T-helper 1 cell treated with Interleukin-12 subunit alpha and Interleukin-12 subunit beta and Interleukin-4 antibody, amounts not matched to agents 30 ng/mL and 1 ng/mL, for 36 hours (primary cell): ENCODE results near the gene ENKD1. TPM values are rescaled to one million over a fixed set of nuclear protein-coding genes. Genes with fewer than 3 reads are reported as not detected.
"Not testable (repeated sequence)": the region's sequence is repeated elsewhere in the genome, so short reads cannot be mapped to it uniquely, and the experiment has no call there.

ENCODE experiments used
- intact Hi-C: fragments of 100-400 bp; cut with micrococcal nuclease; formaldehyde crosslinking; loops from one replicate; pipeline ENCODE4 v1.15.1; 2024
- total RNA-seq: library from RNA; stranded (reverse); gene quantifications from 2 replicates; pipeline ENCODE4 v1.2.3, GENCODE V29; 2022

ENKD1 gene
- 8.5 and 9.0 TPM in 2 replicates for total RNA-seq

GRCh38 chr16:67666559-67667452, at the start of gene ENKD1, which contains the start of gene C16orf86:
TSS of gene ENKD1 (minus strand) at chr16:67666750. CDS start at chr16:67666442, 308 bp downstream.
TSS of gene C16orf86 (plus strand) at chr16:67666814. CDS start at chr16:67666971, 157 bp downstream.
- intact Hi-C loops: loop anchor here (1.0 to 5.0 kb wide), 5 partner anchors 105 to 485 kb away; partner anchors contain the start of genes CTCF, EDC4, FHOD1 and MATCAP1

- intact Hi-C loops: loop anchor here (5.0 kb wide), 2 partner anchors 371 to 784 kb away; partner anchors contain the start of genes CIAO2B and NFATC3
Observed at GRCh38 chr16:67716097-67716496, 49.5 kb upstream of the ENKD1 start.

GRCh38 chr16:67714522-67714921, 48.0 kb upstream of the ENKD1 start:
- intact Hi-C loops: no loop called here

GRCh38 chr16:67713647-67714273, 47.2 kb upstream of the ENKD1 start:
- intact Hi-C loops: no loop called here

- intact Hi-C loops: no loop called here
Observed at GRCh38 chr16:67710607-67711006, 44.1 kb upstream of the ENKD1 start.

GRCh38 chr16:67709050-67709449, 42.5 kb upstream of the ENKD1 start:
- intact Hi-C loops: no loop called here

- intact Hi-C loops: no loop called here
Observed at GRCh38 chr16:67708368-67708771, 41.8 kb upstream of the ENKD1 start.

- intact Hi-C loops: no loop called here
Observed at GRCh38 chr16:67707790-67708189, 41.2 kb upstream of the ENKD1 start.

- intact Hi-C loops: no loop called here
Observed at GRCh38 chr16:67707210-67707609, 40.7 kb upstream of the ENKD1 start.

- intact Hi-C loops: loop anchor here (5.0 kb wide), 1 partner anchor 363 kb away; no protein-coding TSS in a partner anchor
Observed at GRCh38 chr16:67704110-67704509, 37.6 kb upstream of the ENKD1 start.

GRCh38 chr16:67703626-67704025, 37.1 kb upstream of the ENKD1 start:
- intact Hi-C loops: loop anchor here (5.0 kb wide), 1 partner anchor 364 kb away; no protein-coding TSS in a partner anchor

- intact Hi-C loops: loop anchor here (5.0 kb wide), 1 partner anchor 365 kb away; no protein-coding TSS in a partner anchor
Observed at GRCh38 chr16:67702130-67702529, 35.6 kb upstream of the ENKD1 start.

- intact Hi-C loops: loop anchor here (5.0 kb wide), 1 partner anchor 366 kb away; no protein-coding TSS in a partner anchor
Observed at GRCh38 chr16:67701420-67701819, 34.9 kb upstream of the ENKD1 start.

- intact Hi-C loops: no loop called here
Observed at GRCh38 chr16:67699265-67699664, 32.7 kb upstream of the ENKD1 start.

GRCh38 chr16:67697422-67698185, 31.1 kb upstream of the ENKD1 start:
- intact Hi-C loops: no loop called here

GRCh38 chr16:67694611-67695010, 28.1 kb upstream of the ENKD1 start:
- intact Hi-C loops: no loop called here

GRCh38 chr16:67693517-67694285, 27.2 kb upstream of the ENKD1 start:
- intact Hi-C loops: not testable (repeated sequence)

- intact Hi-C loops: no loop called here
Observed at GRCh38 chr16:67685388-67686112, 19.0 kb upstream of the ENKD1 start.

GRCh38 chr16:67683767-67684166, 17.2 kb upstream of the ENKD1 start:
- intact Hi-C loops: no loop called here
